Measurements from ENCODE around the gene TM9SF3. TPM values are rescaled to one million over a fixed set of nuclear protein-coding genes. Genes with fewer than 3 reads are reported as not detected.

TM9SF3 gene
- total RNA-seq, 2 experiments from 2014 or later: 73.1 to 75.4 TPM

GRCh38 chr10:96473866-96474265, 112.9 kb downstream of the TM9SF3 start:
- Mint-ChIP-seq H3K4me3 (no peak overlapping the region), H3K4me1 (ENCODE audit: low read depth) (no peaks in the 10 kb centered on the region), H3K27me3 (ENCODE audit: low read depth) (peaks cover 9% of the 10 kb centered on the region), H3K9me3 (ENCODE audit: insufficient read depth) (no peaks in the 10 kb centered on the region), H3K36me3 (ENCODE audit: low read depth) (no peaks in the 10 kb centered on the region), H3K27ac (no peak overlapping the region)
- ChIA-PET POLR2A (no interaction called here), CTCF (no interaction called here)
- ATAC-seq (no peak), DNase-seq (no peak)

- DNase-seq: peak; percentile 45
- peaks cover 11% of the 10 kb centered on the region for H3K27me3 Mint-ChIP-seq (ENCODE audit: low read depth)
- H3K4me1 Mint-ChIP-seq (ENCODE audit: low read depth): no peaks in the 10 kb centered on the region
- H3K27ac Mint-ChIP-seq: no peak overlapping the region
- no peak overlapping the region for H3K4me3 Mint-ChIP-seq
- peak; percentile 67 for ATAC-seq
- H3K9me3 Mint-ChIP-seq (ENCODE audit: insufficient read depth): no peaks in the 10 kb centered on the region
- POLR2A ChIA-PET: no interaction called here
- CTCF ChIA-PET: interaction anchor here (0.8 kb wide), 1 partner anchor 170 kb away, joined by 4 read pairs; no protein-coding TSS in a partner anchor
- no peaks in the 10 kb centered on the region for H3K36me3 Mint-ChIP-seq (ENCODE audit: low read depth)
Observed at GRCh38 chr10:96470116-96470743, 116.6 kb downstream of the TM9SF3 start.

- ChIA-PET CTCF (interaction anchor here (1.2 kb wide), 1 partner anchor 45 kb away, joined by 5 read pairs; the partner anchor contains the start of gene TLL2), POLR2A (no interaction called here)
- peaks cover 11% of the 10 kb centered on the region for H3K27me3 Mint-ChIP-seq (ENCODE audit: low read depth)
- H3K4me1 Mint-ChIP-seq (ENCODE audit: low read depth): no peaks in the 10 kb centered on the region
- ATAC-seq (no peak), DNase-seq (no peak)
- H3K9me3 Mint-ChIP-seq (ENCODE audit: insufficient read depth): no peaks in the 10 kb centered on the region
- H3K27ac Mint-ChIP-seq: no peak overlapping the region
- H3K36me3 Mint-ChIP-seq (ENCODE audit: low read depth): no peaks in the 10 kb centered on the region
- no peak overlapping the region for H3K4me3 Mint-ChIP-seq
Observed at GRCh38 chr10:96468845-96469244, 118.0 kb downstream of the TM9SF3 start.

Other genes starting within 250 kb of the TM9SF3 start
- not detected for gene OPALIN, start 228.0 kb downstream of the TM9SF3 start, total RNA-seq
- gene TLL2, start 73.1 kb downstream of the TM9SF3 start, total RNA-seq: under 1 TPM in 1 of 2 experiments, not detected in 1; 0.13 TPM
- gene PIK3AP1, start 133.5 kb upstream of the TM9SF3 start, total RNA-seq: 1 to 10 TPM; 6.2 to 6.8 TPM
- 10 to 100 TPM; 36.6 to 37.4 TPM for gene LCOR, start 245.3 kb upstream of the TM9SF3 start, total RNA-seq